ENCODE data around the gene FKRP.

DNA sequence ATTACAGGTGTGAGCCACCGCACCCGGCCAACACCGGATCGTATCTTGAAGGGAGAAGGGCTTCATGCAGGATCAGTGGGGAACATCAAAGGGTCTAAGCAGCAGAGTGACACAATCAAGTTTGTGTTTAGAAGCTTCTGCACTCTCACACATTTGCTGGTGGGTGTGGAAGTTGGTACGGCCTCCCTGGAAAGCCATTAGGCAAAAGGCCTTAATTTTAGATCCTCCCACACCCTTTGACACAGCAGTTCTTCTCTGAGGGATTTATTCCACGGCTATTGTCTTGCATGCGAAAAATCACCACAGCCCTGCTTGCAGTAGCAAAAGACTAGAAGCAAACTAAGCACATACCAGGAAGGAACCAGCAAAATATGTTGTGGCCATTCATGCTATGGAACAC, 60.8 kb downstream of the FKRP start:
- no peak for TF ChIP-seq CTCF (conservative IDR thresholded peaks at IDR 0.05; ENCODE audit: low read length)
- no peak for TF ChIP-seq EZH2phosphoT487 (IDR thresholded peaks at IDR 0.05; ENCODE audit: borderline replicate concordance)

Data from Loucy (cell line).